Keratinocyte (primary cell): Measurements from ENCODE around the gene ACOT7. TPM values are rescaled to one million over a fixed set of nuclear protein-coding genes. Genes with fewer than 3 reads are reported as not detected.

ENCODE experiments used
- DNase-seq: peaks from one replicate; pipeline ENCODE4 v3.0.0-alpha.2; 2011; ENCODE audit warnings: low read depth, missing footprints, low spot score
- FAIRE-seq: peaks from 2 replicates; lab custom pipeline; 2011; peaks lifted over from hg19 to GRCh38; lab: Jason Lieb, UNC
- H2AFZ ChIP-seq: 2 replicates; pipeline ENCODE4 v1.6.0; 2012; ENCODE audit warnings: low read length, control low read depth, inconsistent platforms; ENCODE audit not compliant: control insufficient read depth
- H3K27ac ChIP-seq: 2 replicates; pipeline ENCODE4 v1.5.1; 2011; ENCODE audit warnings: low read length; ENCODE audit not compliant: control insufficient read depth, insufficient read depth
- H3K27me3 ChIP-seq: 3 replicates; pipeline ENCODE4 v1.6.0; 2011; ENCODE audit warnings: low read length; ENCODE audit not compliant: control insufficient read depth, insufficient read depth; ENCODE audit errors: extremely low read depth
- H3K36me3 ChIP-seq, 2 experiments: 2 replicates in 1 of 2; 3 replicates in 1 of 2; pipeline ENCODE4 v1.5.1; 2011; ENCODE audit warnings: low read length in 2 of 2, mild to moderate bottlenecking in 1 of 2; ENCODE audit not compliant: control insufficient read depth in 2 of 2, insufficient read depth in 2 of 2; ENCODE audit errors: extremely low read depth in 1 of 2
- H3K4me1 ChIP-seq: 3 replicates; pipeline ENCODE4 v1.5.1; 2011; ENCODE audit warnings: low read length; ENCODE audit not compliant: control insufficient read depth, insufficient read depth; ENCODE audit errors: extremely low read depth
- H3K4me2 ChIP-seq: 3 replicates; pipeline ENCODE4 v1.6.0; 2011; ENCODE audit warnings: low read depth, low read length; ENCODE audit not compliant: control insufficient read depth, insufficient read depth; ENCODE audit errors: extremely low read depth
- H3K4me3 ChIP-seq, 3 experiments: fragments of 200-600 bp in 1 of 3; sonication (generic) in 1 of 3; 2 replicates in 2 of 3; 3 replicates in 1 of 3; pipeline ENCODE4 v1.5.1; 2011 to 2016; ENCODE audit warnings: low read length in 3 of 3, mild to moderate bottlenecking in 3 of 3, control low read depth in 2 of 3, inconsistent platforms in 1 of 3, low read depth in 1 of 3, mixed read lengths in 1 of 3, mixed run types in 1 of 3, moderate library complexity in 1 of 3; ENCODE audit not compliant: control insufficient read depth in 2 of 3, insufficient read depth in 2 of 3; ENCODE audit errors: extremely low read depth in 1 of 3
- H3K79me2 ChIP-seq: 2 replicates; pipeline ENCODE4 v1.6.0; 2012; ENCODE audit warnings: low read length; ENCODE audit not compliant: control insufficient read depth, insufficient read depth
- H3K9ac ChIP-seq: 3 replicates; pipeline ENCODE4 v1.6.0; 2011; ENCODE audit warnings: low read length; ENCODE audit not compliant: control insufficient read depth, insufficient read depth; ENCODE audit errors: extremely low read depth
- H3K9me1 ChIP-seq: 3 replicates; pipeline ENCODE4 v1.6.0; 2011; ENCODE audit warnings: low read length; ENCODE audit not compliant: control insufficient read depth, insufficient read depth; ENCODE audit errors: extremely low read depth
- H3K9me3 ChIP-seq: 2 replicates; pipeline ENCODE4 v1.5.1; 2012; ENCODE audit warnings: low read depth, low read length; ENCODE audit not compliant: control insufficient read depth
- H4K20me1 ChIP-seq: 3 replicates; pipeline ENCODE4 v1.6.0; 2011; ENCODE audit warnings: low read length; ENCODE audit not compliant: control insufficient read depth, insufficient read depth; ENCODE audit errors: extremely low read depth
- EZH2 ChIP-seq: IDR thresholded peaks from one replicate; pipeline ENCODE4 v1.6.1; 2012; ENCODE audit warnings: inconsistent platforms, mild to moderate bottlenecking, low read length, moderate library complexity
- dilution Hi-C: fragments of 300-500 bp; cut with MboI; formaldehyde crosslinking; loops from one replicate; pipeline ENCODE4 v1.7.0; 2020; ENCODE audit warnings: low sequenced_read_pairs; ENCODE audit not compliant: extremely low pct_ligation_motif_present
- polyA plus RNA-seq, 5 experiments: library from polyadenylated mRNA; depleted of rRNA in 3 of 5; stranded (reverse) in 3 of 5; stranded (forward) in 1 of 5; unstranded in 1 of 5; fragments of >200 nt; gene quantifications; 1 replicate in 1 of 5; 2 replicates in 3 of 5; 3 replicates in 1 of 5; pipeline versions ENCODE4 v1.2.1 to v1.2.3, GENCODE V29; 2011 to 2012; ENCODE audit warnings: missing spikeins in 2 of 5, low read depth in 1 of 5, low replicate concordance in 1 of 5
- TF ChIP-seq, protein P1 (sequence below), 3 experiments: IDR thresholded peaks in 1 of 3; conservative IDR thresholded peaks in 1 of 3; optimal IDR thresholded peaks in 1 of 3; 2 replicates in 2 of 3; 3 replicates in 1 of 3; pipeline versions ENCODE3 to v1.5.1; 2011; ENCODE audit warnings: low read length in 3 of 3, mild to moderate bottlenecking in 3 of 3, moderate library complexity in 2 of 3, control low read depth in 1 of 3, inconsistent platforms in 1 of 3; ENCODE audit not compliant: insufficient read depth in 2 of 3; ENCODE audit errors: extremely low read depth in 1 of 3

The ACOT7 gene
- polyA plus RNA-seq, 1 donor (not counting 4 experiments of a cell fraction or from before 2014, with no cell fraction given), result 226 TPM

DNA sequence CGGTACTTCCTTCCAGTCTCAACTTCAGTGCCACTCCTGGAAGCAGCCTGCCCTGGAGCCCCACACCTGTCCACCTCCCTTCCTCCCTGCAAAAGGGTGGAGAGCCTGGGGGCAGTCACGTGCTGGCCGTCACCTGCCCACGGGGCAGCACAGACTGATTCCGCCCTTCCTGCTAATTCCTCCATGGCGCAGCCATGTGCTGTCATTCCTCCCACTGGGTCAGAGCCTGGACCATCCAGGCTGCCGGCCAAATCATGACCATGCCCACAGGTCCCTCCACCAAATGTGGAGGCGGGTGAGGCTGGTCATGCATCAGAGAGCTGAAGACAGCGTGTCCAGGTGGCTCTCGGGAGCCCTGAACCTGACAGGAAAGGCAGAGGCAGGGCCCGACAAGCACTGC, 108.2 kb downstream of the ACOT7 start:
- TF ChIP-seq EZH2, result no peak
- TF ChIP-seq, protein P1, sequence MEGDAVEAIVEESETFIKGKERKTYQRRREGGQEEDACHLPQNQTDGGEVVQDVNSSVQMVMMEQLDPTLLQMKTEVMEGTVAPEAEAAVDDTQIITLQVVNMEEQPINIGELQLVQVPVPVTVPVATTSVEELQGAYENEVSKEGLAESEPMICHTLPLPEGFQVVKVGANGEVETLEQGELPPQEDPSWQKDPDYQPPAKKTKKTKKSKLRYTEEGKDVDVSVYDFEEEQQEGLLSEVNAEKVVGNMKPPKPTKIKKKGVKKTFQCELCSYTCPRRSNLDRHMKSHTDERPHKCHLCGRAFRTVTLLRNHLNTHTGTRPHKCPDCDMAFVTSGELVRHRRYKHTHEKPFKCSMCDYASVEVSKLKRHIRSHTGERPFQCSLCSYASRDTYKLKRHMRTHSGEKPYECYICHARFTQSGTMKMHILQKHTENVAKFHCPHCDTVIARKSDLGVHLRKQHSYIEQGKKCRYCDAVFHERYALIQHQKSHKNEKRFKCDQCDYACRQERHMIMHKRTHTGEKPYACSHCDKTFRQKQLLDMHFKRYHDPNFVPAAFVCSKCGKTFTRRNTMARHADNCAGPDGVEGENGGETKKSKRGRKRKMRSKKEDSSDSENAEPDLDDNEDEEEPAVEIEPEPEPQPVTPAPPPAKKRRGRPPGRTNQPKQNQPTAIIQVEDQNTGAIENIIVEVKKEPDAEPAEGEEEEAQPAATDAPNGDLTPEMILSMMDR (optimal IDR thresholded peaks at IDR 0.05 in 1 of 3, IDR thresholded peaks at IDR 0.05 in 1 of 3, conservative IDR thresholded peaks at IDR 0.05 in 1 of 3; ENCODE audit: extremely low read depth in 1 of 3, insufficient read depth in 2 of 3, low read length in 3 of 3), result no peak
- DNase-seq (no peak), FAIRE-seq (no peak)
- Histone ChIP-seq H4K20me1 (peaks cover 5% of the 10 kb centered on the region), H3K36me3 (peaks cover 16 to 23% of the 10 kb centered on the region in 2 experiments), H3K4me2 (no peak overlapping the region), H3K4me1 (no peaks in the 10 kb centered on the region), H3K27me3 (no peaks in the 10 kb centered on the region), H3K27ac (no peak overlapping the region), H2AFZ (no peak overlapping the region), H3K9ac (no peak overlapping the region), H3K9me3 (no peaks in the 10 kb centered on the region), H3K79me2 (no peaks in the 10 kb centered on the region), H3K9me1 (no peaks in the 10 kb centered on the region), H3K4me3 (no peak overlapping the region)
- dilution Hi-C loops, result no loop called here

DNA sequence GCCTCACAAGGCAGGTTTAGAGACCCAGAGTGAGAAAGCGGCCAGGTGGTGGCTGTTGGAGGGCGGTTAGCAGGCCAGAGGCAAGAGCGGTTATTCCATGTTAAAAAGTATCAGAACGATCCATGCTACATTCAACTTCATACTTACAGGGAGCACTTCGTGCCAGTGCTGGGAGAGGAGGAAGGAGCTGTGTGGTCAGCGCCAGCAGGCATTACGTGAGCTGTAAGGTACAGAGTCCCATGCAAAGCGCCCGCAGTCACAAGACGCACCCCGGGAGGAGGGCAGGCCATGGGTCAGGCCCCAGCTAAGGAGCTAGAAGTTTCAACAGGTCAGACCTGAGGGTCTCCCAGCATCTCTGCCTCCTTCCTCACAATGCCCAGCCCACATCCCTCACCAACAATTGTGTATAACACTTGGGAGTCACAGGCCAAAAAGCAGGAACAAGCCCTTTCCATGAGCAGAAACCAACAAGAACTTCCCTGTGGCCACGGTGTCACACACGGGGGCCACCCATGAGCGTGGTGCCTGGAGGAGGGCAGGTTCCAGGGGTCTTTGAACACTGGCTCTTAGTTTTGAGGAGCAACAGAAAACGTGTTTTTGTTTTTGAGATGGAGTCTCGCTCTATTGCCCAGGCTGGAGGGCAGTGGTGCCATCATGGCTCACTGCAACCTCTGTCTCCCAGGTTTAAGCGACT, 110.8 kb downstream of the ACOT7 start:
- TF ChIP-seq, protein P1 (optimal IDR thresholded peaks at IDR 0.05 in 1 of 3, IDR thresholded peaks at IDR 0.05 in 1 of 3, conservative IDR thresholded peaks at IDR 0.05 in 1 of 3; ENCODE audit: extremely low read depth in 1 of 3, insufficient read depth in 2 of 3, low read length in 3 of 3), result no peak
- TF ChIP-seq EZH2, result no peak
- Histone ChIP-seq H3K9me3 (no peaks in the 10 kb centered on the region), H4K20me1 (peaks cover 5% of the 10 kb centered on the region), H3K9ac (no peak overlapping the region), H2AFZ (no peak overlapping the region), H3K79me2 (no peaks in the 10 kb centered on the region), H3K36me3 (peaks cover 6 to 14% of the 10 kb centered on the region in 2 experiments), H3K4me1 (no peaks in the 10 kb centered on the region), H3K4me3 (no peak overlapping the region), H3K9me1 (no peaks in the 10 kb centered on the region), H3K27me3 (no peaks in the 10 kb centered on the region), H3K4me2 (no peak overlapping the region), H3K27ac (no peak overlapping the region)
- dilution Hi-C loops, result no loop called here
- DNase-seq (no peak), FAIRE-seq (no peak)
